Progenitor cell of endocrine pancreas (in vitro differentiated cells): Measurements from ENCODE around the gene KRTAP19-3. TPM values are rescaled to one million over a fixed set of nuclear protein-coding genes. Genes with fewer than 3 reads are reported as not detected.

Experiments used
- DNase-seq: peaks from one replicate; pipeline ENCODE4 v3.0.0; 2021; ENCODE audit warnings: low spot score; ENCODE audit not compliant: unreplicated experiment
- H3K27ac Mint-ChIP-seq: 2 replicates; pipeline ENCODE4 v1.8.0; 2021; ENCODE audit warnings: mild to moderate bottlenecking, moderate library complexity, mixed read lengths
- H3K27me3 Mint-ChIP-seq: 2 replicates; pipeline ENCODE4 v1.8.0; 2021; ENCODE audit warnings: mixed read lengths
- H3K36me3 Mint-ChIP-seq: 2 replicates; pipeline ENCODE4 v1.8.0; 2022; ENCODE audit warnings: mixed read lengths; ENCODE audit not compliant: insufficient read depth
- H3K4me1 Mint-ChIP-seq: 2 replicates; pipeline ENCODE4 v1.8.0; 2021; ENCODE audit warnings: low read depth, mixed read lengths
- H3K4me3 Mint-ChIP-seq: 2 replicates; pipeline ENCODE4 v1.8.0; 2021; ENCODE audit warnings: low read depth, mild to moderate bottlenecking, moderate library complexity, mixed read lengths
- H3K9me3 Mint-ChIP-seq: 2 replicates; pipeline ENCODE4 v1.8.0; 2021; ENCODE audit warnings: low read depth, mixed read lengths
- total RNA-seq: library from RNA; stranded (reverse); gene quantifications from 2 replicates; pipeline ENCODE4 v1.2.1, GENCODE V29; 2021
- TF ChIP-seq, protein P1 (sequence below): fragments of 200-600 bp; sonication (generic); IDR thresholded peaks from one replicate; pipeline ENCODE4 v1.5.0; 2021; ENCODE audit warnings: antibody characterized with exemption, mild to moderate bottlenecking; ENCODE audit not compliant: unreplicated experiment

Gene KRTAP19-3
- total RNA-seq, 1 donor from 2014 or later: not detected

DNA sequence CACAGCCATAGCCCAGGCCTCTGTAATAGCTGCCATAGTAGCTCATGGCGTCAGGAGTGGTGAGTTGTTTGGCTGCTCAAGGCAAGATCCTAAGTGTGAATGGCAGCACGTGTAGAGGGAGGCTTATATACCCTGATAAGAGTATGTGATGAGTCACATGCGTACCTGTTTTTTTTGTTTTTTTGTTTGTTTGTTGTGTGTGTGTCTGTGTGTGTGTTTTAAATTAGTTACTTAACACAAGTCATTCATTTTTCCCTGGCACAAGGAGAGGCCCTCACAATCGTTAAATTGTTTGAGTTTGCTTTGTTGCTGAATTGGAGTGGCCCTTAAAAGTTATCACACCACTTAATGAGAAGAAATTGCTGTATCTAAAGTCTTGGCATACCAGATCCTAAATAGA lies 5.3 kb upstream of the KRTAP19-3 start, which contains the start of gene KRTAP19-4:
TSS of gene KRTAP19-4 (minus strand) at position 101 of the 400 bp plus-strand sequence. CDS start at position 46, 55 bp downstream.
- TF ChIP-seq, protein P1, sequence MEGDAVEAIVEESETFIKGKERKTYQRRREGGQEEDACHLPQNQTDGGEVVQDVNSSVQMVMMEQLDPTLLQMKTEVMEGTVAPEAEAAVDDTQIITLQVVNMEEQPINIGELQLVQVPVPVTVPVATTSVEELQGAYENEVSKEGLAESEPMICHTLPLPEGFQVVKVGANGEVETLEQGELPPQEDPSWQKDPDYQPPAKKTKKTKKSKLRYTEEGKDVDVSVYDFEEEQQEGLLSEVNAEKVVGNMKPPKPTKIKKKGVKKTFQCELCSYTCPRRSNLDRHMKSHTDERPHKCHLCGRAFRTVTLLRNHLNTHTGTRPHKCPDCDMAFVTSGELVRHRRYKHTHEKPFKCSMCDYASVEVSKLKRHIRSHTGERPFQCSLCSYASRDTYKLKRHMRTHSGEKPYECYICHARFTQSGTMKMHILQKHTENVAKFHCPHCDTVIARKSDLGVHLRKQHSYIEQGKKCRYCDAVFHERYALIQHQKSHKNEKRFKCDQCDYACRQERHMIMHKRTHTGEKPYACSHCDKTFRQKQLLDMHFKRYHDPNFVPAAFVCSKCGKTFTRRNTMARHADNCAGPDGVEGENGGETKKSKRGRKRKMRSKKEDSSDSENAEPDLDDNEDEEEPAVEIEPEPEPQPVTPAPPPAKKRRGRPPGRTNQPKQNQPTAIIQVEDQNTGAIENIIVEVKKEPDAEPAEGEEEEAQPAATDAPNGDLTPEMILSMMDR: no peak
- no peaks in the 10 kb centered on the region for H3K4me1 Mint-ChIP-seq
- no peaks in the 10 kb centered on the region for H3K27me3 Mint-ChIP-seq
- no peak within 1 kb of the TSS for H3K4me3 Mint-ChIP-seq
- no peak for DNase-seq
- no peaks in the 10 kb centered on the region for H3K36me3 Mint-ChIP-seq
- no peak within 1 kb of the TSS for H3K27ac Mint-ChIP-seq
- H3K9me3 Mint-ChIP-seq: peaks cover 3% of the 10 kb centered on the region

DNA sequence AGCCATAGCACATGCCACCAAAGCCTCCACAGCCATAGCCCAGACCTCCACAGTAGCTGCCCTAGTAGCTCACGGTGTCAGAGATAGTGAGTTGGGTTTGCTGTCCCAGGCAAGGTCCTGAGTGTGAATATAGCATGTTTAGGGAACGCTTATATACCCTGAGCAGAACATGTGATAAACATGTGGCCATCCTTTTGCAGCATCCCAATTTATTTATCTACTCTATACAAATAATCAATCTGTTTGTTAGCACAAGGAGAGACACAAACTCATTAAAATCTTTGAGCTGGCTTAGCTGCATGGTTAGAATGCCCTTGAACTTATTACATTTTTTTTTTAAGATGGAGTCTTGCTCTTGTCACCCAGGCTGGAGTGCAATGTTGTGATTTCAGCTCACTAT lies 4.5 kb downstream of the KRTAP19-3 start, which contains the start of gene KRTAP19-2:
TSS of gene KRTAP19-2 (minus strand) at position 101 of the 400 bp plus-strand sequence. CDS start at position 13, 88 bp downstream.
- no peaks in the 10 kb centered on the region for H3K27me3 Mint-ChIP-seq
- no peaks in the 10 kb centered on the region for H3K36me3 Mint-ChIP-seq
- peaks cover 14% of the 10 kb centered on the region for H3K9me3 Mint-ChIP-seq
- DNase-seq: no peak
- H3K4me1 Mint-ChIP-seq: no peaks in the 10 kb centered on the region
- H3K4me3 Mint-ChIP-seq: no peak within 1 kb of the TSS
- H3K27ac Mint-ChIP-seq: no peak within 1 kb of the TSS
- TF ChIP-seq, protein P1: no peak

DNA sequence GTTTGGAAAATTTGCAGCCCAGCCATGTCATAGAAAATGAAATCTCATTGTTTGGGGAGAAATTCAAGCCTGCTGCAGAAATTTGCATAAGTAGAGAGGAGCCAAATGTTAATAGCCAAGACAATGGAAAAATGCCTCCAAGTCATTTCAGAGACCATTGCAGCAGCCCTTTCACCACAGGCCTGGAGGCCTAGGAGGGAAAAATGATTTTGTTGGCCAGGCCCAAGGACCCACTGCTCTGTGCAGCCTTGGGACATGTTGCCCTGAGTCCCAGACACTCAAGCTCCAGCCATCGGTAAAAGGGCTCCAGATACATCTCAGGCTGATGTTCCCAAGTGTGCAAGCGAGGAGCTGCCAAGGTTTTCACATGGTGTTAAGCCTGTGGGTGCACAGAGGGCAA lies 5.6 kb downstream of the KRTAP19-3 start:
- Mint-ChIP-seq H3K4me1 (no peaks in the 10 kb centered on the region), H3K27ac (no peak overlapping the region), H3K36me3 (no peaks in the 10 kb centered on the region), H3K4me3 (no peak overlapping the region), H3K27me3 (no peaks in the 10 kb centered on the region), H3K9me3 (peaks cover 14% of the 10 kb centered on the region)
- TF ChIP-seq, protein P1: no peak
- DNase-seq: no peak

DNA sequence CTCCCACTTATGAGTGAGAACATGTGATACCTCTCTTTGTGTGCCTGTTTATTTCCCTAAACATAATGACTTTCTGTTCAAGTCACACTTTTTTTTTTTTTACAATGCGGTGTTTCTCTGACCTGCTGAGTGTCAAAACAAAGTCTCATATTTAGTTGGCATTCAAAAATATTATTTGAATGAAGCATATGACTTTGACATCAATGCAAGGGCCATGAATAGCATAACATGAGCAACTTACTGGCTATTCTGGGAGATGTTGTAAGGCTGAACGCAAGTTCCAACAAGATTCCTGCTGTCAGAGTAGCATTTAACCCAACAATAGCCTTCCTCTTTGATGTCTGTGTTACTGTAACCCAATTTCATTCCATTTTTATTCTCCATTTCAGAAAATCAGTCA lies 9.7 kb downstream of the KRTAP19-3 start:
- H3K36me3 Mint-ChIP-seq: no peaks in the 10 kb centered on the region
- no peak for DNase-seq
- no peaks in the 10 kb centered on the region for H3K27me3 Mint-ChIP-seq
- H3K4me1 Mint-ChIP-seq: peaks cover 2% of the 10 kb centered on the region
- TF ChIP-seq, protein P1: no peak
- peaks cover 8% of the 10 kb centered on the region for H3K9me3 Mint-ChIP-seq
- no peak overlapping the region for H3K4me3 Mint-ChIP-seq
- H3K27ac Mint-ChIP-seq: no peak overlapping the region

DNA sequence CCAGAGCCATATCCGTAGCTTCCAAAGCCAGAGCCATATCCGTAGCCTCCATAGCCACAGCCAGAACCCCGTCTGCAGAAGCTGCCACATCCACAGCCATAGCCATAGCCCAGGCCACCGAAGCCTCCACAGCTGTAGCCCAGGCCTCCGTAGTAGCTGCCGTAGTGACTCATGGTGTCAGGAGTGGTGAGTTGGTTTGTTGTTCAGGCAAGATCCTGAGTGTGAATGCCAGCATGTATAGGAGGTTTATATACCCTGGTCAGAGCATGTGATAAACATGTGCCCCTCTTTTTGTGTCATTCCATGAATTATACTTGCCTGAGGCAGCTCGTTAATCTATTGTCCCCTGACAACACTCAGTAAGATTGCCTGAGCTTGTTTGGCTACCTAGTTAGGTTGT lies 11.7 kb downstream of the KRTAP19-3 start, which contains the start of gene KRTAP19-1:
TSS of gene KRTAP19-1 (minus strand) at position 223 of the 400 bp plus-strand sequence. CDS start at position 173, 50 bp downstream.
- no peaks in the 10 kb centered on the region for H3K9me3 Mint-ChIP-seq
- TF ChIP-seq, protein P1: no peak
- H3K27ac Mint-ChIP-seq: no peak within 1 kb of the TSS
- H3K36me3 Mint-ChIP-seq: no peaks in the 10 kb centered on the region
- no peak within 1 kb of the TSS for H3K4me3 Mint-ChIP-seq
- no peaks in the 10 kb centered on the region for H3K27me3 Mint-ChIP-seq
- DNase-seq: no peak
- H3K4me1 Mint-ChIP-seq: peaks cover 2% of the 10 kb centered on the region
